MCF 10A (cell line): ENCODE data around the gene ABLIM2. TPM values are rescaled to one million over a fixed set of nuclear protein-coding genes. Genes with fewer than 3 reads are reported as not detected.

Source experiments
- BruUV-seq: library from RNA; stranded (reverse); fragments of 400-500 nt; replicated peaks from 2 replicates; lab custom pipeline; 2021; lab: Mats Ljungman, UMichigan
- CTCF ChIA-PET: fragments of 300-600 bp; sonication (Branson Sonifier 250); formaldehyde crosslinking; extraction: SDS; loops from one replicate; lab custom pipeline; 2021; ENCODE audit warnings: antibody characterized with exemption, inconsistent platforms; lab: Yijun Ruan, JAX
- POLR2A ChIA-PET: fragments of 300-600, 350-650 bp; sonication (Branson Sonifier 250); formaldehyde crosslinking; extraction: SDS; loops from one replicate; lab custom pipeline; 2020; ENCODE audit warnings: antibody characterized with exemption, inconsistent platforms; lab: Yijun Ruan, JAX
- DNase-seq: peaks from one replicate; pipeline ENCODE4 v3.0.0-alpha.2; 2018; ENCODE audit not compliant: unreplicated experiment
- H3K27ac Mint-ChIP-seq: one replicate; pipeline ENCODE4 v1.8.0; 2022; ENCODE audit warnings: mild to moderate bottlenecking, low read depth, mixed read lengths; ENCODE audit not compliant: unreplicated experiment
- H3K27me3 Mint-ChIP-seq: one replicate; pipeline ENCODE4 v1.8.0; 2022; ENCODE audit warnings: mixed read lengths; ENCODE audit not compliant: insufficient read depth, unreplicated experiment
- H3K36me3 Mint-ChIP-seq: one replicate; pipeline ENCODE4 v1.8.0; 2022; ENCODE audit warnings: mild to moderate bottlenecking, moderate library complexity, mixed read lengths; ENCODE audit not compliant: insufficient read depth, unreplicated experiment
- H3K4me1 Mint-ChIP-seq: one replicate; pipeline ENCODE4 v1.8.0; 2022; ENCODE audit warnings: mixed read lengths; ENCODE audit not compliant: insufficient read depth, unreplicated experiment
- H3K4me3 Mint-ChIP-seq: one replicate; pipeline ENCODE4 v1.8.0; 2022; ENCODE audit warnings: mild to moderate bottlenecking, moderate library complexity, mixed read lengths; ENCODE audit not compliant: unreplicated experiment
- H3K9me3 Mint-ChIP-seq: one replicate; pipeline ENCODE4 v1.8.0; 2022; ENCODE audit warnings: mixed read lengths; ENCODE audit not compliant: unreplicated experiment
- intact Hi-C: fragments of 100-400 bp; cut with micrococcal nuclease; formaldehyde crosslinking; loops from 2 replicates; pipeline ENCODE4 v1.14.1; 2022
- total RNA-seq: library from RNA; stranded (reverse); gene quantifications from 2 replicates; pipeline ENCODE4 v1.2.3, GENCODE V29; 2022
- TF ChIP-seq, protein P1 (sequence below): fragments of 200-600 bp; IDR thresholded peaks from one replicate; pipeline ENCODE4 v1.8.0; 2022; ENCODE audit warnings: antibody characterized with exemption, mild to moderate bottlenecking; ENCODE audit not compliant: unreplicated experiment

Gene ABLIM2
- total RNA-seq, 1 experiment from 2014 or later = 5.3 TPM

DNA sequence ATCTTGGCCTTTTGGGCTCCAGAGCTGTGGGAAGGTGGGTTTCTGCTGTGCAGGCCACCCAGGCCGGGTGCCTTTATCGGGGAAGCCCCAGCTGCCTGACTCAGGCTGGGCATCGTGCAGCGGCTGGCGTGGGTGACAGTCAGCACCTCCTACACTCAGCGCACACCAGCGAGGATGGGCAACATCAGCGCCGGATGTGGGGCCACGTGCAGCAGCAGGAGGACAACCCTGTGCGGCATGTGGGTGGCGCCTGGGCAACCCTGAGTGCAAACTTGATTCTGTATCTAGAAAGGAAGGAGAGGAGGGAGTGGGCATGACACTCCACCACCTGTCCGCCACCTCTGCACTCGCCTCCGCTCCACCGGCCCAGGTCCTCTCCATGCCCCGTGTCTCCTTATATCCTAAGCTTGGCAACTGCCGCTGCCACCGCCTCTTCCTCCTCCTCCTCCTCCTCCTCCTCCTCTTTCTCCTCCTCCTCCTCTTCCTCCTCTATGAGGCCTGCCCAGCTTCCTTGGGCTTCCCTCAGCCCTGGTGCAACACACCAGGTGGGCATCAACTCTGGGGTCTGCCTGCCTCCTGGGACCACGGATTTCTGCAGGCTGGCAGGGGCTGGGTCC is 111.6 kb downstream of the ABLIM2 start:
- no peak overlapping the region for H3K27ac Mint-ChIP-seq
- POLR2A ChIA-PET = interaction anchor here (0.7 kb wide), 1 partner anchor 376 kb away, joined by 3 read pairs; no protein-coding TSS in a partner anchor
- H3K27me3 Mint-ChIP-seq = peaks cover 31% of the 10 kb centered on the region
- BruUV-seq = no TSS peak
- peaks cover 10% of the 10 kb centered on the region for H3K36me3 Mint-ChIP-seq
- H3K4me3 Mint-ChIP-seq = no peak overlapping the region
- no peaks in the 10 kb centered on the region for H3K4me1 Mint-ChIP-seq
- intact Hi-C loops = no loop called here
- no peak for DNase-seq
- H3K9me3 Mint-ChIP-seq = no peaks in the 10 kb centered on the region
- TF ChIP-seq, protein P1, sequence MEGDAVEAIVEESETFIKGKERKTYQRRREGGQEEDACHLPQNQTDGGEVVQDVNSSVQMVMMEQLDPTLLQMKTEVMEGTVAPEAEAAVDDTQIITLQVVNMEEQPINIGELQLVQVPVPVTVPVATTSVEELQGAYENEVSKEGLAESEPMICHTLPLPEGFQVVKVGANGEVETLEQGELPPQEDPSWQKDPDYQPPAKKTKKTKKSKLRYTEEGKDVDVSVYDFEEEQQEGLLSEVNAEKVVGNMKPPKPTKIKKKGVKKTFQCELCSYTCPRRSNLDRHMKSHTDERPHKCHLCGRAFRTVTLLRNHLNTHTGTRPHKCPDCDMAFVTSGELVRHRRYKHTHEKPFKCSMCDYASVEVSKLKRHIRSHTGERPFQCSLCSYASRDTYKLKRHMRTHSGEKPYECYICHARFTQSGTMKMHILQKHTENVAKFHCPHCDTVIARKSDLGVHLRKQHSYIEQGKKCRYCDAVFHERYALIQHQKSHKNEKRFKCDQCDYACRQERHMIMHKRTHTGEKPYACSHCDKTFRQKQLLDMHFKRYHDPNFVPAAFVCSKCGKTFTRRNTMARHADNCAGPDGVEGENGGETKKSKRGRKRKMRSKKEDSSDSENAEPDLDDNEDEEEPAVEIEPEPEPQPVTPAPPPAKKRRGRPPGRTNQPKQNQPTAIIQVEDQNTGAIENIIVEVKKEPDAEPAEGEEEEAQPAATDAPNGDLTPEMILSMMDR = no peak
- CTCF ChIA-PET = interaction anchor here (0.6 to 1.6 kb wide), 2 partner anchors 129 to 343 kb away, joined by 3 read pairs; no protein-coding TSS in a partner anchor

DNA sequence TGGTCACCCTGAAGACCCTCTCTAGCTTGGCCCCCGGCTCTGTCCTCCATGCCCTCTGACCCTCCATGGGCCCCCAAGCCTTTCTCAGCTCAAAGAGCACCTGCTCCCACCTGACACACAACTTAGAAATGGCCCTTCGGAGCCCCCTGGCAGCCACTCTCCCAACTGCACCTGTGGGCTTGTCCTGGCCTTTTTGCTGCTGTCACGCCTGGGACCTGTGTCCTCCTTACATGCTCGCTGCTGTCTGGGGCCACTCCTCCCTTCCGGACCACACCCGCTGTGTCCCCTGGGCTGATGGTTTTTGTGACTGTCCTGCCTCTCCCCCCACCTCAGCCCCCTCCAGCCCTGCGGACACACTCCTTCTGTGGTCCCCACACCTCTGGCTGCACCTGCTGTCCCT is 112.7 kb downstream of the ABLIM2 start:
- DNase-seq = no peak
- BruUV-seq = no TSS peak
- Mint-ChIP-seq H3K4me1 (no peaks in the 10 kb centered on the region), H3K9me3 (no peaks in the 10 kb centered on the region), H3K36me3 (peaks cover 10% of the 10 kb centered on the region), H3K27ac (no peak overlapping the region), H3K27me3 (peaks cover 31% of the 10 kb centered on the region), H3K4me3 (no peak overlapping the region)
- intact Hi-C loops = no loop called here
- POLR2A ChIA-PET = no interaction called here
- TF ChIP-seq, protein P1 = no peak
- CTCF ChIA-PET = interaction anchor here (0.6 kb wide), 2 partner anchors 130 to 664 kb away, joined by 3 read pairs; no protein-coding TSS in a partner anchor

DNA sequence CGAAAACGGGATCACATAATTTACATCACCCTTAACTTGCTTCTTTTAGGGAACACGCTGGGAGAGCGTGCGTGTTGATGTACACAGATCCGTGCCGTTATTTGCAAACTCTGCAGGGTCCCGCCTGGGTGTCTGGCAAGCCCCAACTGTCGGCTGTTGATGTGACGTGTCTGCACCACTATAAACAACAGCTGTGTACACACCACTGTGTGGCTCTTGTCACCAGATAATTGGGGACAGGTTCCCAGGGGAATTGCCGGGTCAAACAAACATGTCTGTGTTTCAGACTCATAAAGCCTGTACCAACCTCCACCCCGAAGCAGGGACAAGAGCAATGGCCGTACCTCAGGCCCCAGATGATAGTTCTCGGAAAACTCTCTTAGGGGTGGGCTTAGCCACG is 113.9 kb downstream of the ABLIM2 start:
- Mint-ChIP-seq H3K27me3 (peaks cover 33% of the 10 kb centered on the region), H3K36me3 (peaks cover 11% of the 10 kb centered on the region), H3K9me3 (no peaks in the 10 kb centered on the region), H3K4me3 (no peak overlapping the region), H3K27ac (no peak overlapping the region), H3K4me1 (no peaks in the 10 kb centered on the region)
- intact Hi-C loops = no loop called here
- DNase-seq = no peak
- ChIA-PET POLR2A (no interaction called here), CTCF (no interaction called here)
- BruUV-seq = no TSS peak
- TF ChIP-seq, protein P1 = no peak

DNA sequence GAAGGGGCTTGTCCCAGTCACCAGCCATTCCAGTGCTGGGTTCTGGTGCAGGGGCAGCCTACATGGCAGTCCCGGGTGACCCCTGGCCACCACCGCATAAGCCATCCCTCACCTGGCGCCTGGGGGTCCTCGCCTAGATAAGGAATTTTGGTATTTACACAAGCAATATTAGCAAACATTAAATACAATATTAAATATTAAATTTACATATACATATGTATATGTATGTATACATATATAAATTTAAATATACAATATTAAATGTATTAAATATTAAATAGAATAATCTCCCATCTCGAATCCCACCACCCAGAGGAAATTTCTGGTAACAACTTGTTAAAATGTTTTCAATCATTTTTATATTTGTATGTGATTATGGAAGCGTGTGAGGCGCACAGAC is 114.4 kb downstream of the ABLIM2 start:
- ChIA-PET POLR2A (no interaction called here), CTCF (no interaction called here)
- Mint-ChIP-seq H3K4me3 (no peak overlapping the region), H3K27ac (no peak overlapping the region), H3K9me3 (no peaks in the 10 kb centered on the region), H3K36me3 (peaks cover 11% of the 10 kb centered on the region), H3K4me1 (no peaks in the 10 kb centered on the region), H3K27me3 (peaks cover 38% of the 10 kb centered on the region)
- intact Hi-C loops = no loop called here
- BruUV-seq = no TSS peak
- TF ChIP-seq, protein P1 = no peak
- no peak for DNase-seq
